Testis (tissue), 3 donors: ENCODE results near the gene WDCP. TPM values are rescaled to one million over a fixed set of nuclear protein-coding genes. Genes with fewer than 3 reads are reported as not detected.

ENCODE experiments used
- DNase-seq: peaks from one replicate; pipeline ENCODE4 v3.0.0-alpha.2; 2019
- H3K27ac ChIP-seq, 2 donors: fragments of 200-600 bp; sonication (generic); one replicate each; pipeline ENCODE4 v1.5.1; 2019
- H3K27me3 ChIP-seq: fragments of 200-600 bp; sonication (generic); one replicate; pipeline ENCODE4 v1.5.1; 2019
- H3K36me3 ChIP-seq: fragments of 200-600 bp; sonication (generic); one replicate; pipeline ENCODE4 v1.5.1; 2017; ENCODE audit warnings: low read depth; ENCODE audit errors: missing control alignments
- H3K4me1 ChIP-seq: fragments of 200-600 bp; sonication (generic); one replicate; pipeline ENCODE4 v1.5.1; 2019
- H3K4me3 ChIP-seq, 2 donors: fragments of 200-600 bp; sonication (generic); one replicate each; pipeline ENCODE4 v1.5.1; 2017 to 2019
- H3K9me3 ChIP-seq: fragments of 200-600 bp; sonication (generic); one replicate; pipeline ENCODE4 v1.5.1; 2017
- CTCF ChIP-seq, 3 experiments: fragments of 450-650 bp in 2 of 3; fragments of 200-600 bp in 1 of 3; sonication (generic) in 1 of 3; IDR thresholded peaks; one replicate each; pipeline ENCODE4 v1.5.1; 2016 to 2019; ENCODE audit warnings: antibody characterized with exemption in 3 of 3, mild to moderate bottlenecking in 2 of 3, moderate library complexity in 1 of 3
- POLR2A ChIP-seq: fragments of 450-650 bp; IDR thresholded peaks from one replicate; pipeline ENCODE4 v1.6.1; 2017; ENCODE audit warnings: antibody characterized with exemption, mild to moderate bottlenecking, moderate library complexity
- WGBS, 2 donors: methylation state at CpG; one replicate each; pipeline ENCODE4 v1.1.5; 2018; 5-methylcytosine and 5-hydroxymethylcytosine counted together
- intact Hi-C: fragments of 100-400 bp; cut with DNase I; formaldehyde crosslinking; loops from one replicate; pipeline ENCODE4 v1.15.1; 2023; ENCODE audit warnings: low total_unique reads
- polyA plus RNA-seq: library from polyadenylated mRNA; stranded (reverse); fragments of 350-450 nt; fragmentation: Illumina TruSeq; extraction: RNeasy Lipid Tissue Mini Kit (QIAGEN cat#74804); gene quantifications from one replicate; pipeline ENCODE4 v1.2.3, GENCODE V29; 2014; ENCODE audit warnings: low read depth, low replicate concordance; ENCODE audit not compliant: insufficient read depth
- small RNA-seq, 2 donors: library from RNA; depleted of rRNA; stranded (forward); fragments of <200 nt; gene quantifications; one replicate each; pipeline ENCODE3, GENCODE V24; 2016
- total RNA-seq, 2 donors: library from RNA; depleted of rRNA; stranded (reverse); fragments of >200 nt; gene quantifications; one replicate each; pipeline ENCODE4 v1.2.3, GENCODE V29; 2016

The WDCP gene
- total and polyA plus RNA-seq, 3 donors from 2014 or later: 9.8 to 11.5 (median 10.4) TPM

GRCh38 chr2:23988371-23988770, 58.8 kb downstream of the WDCP start:
- TF ChIP-seq POLR2A (no peak), CTCF (IDR thresholded peaks at IDR 0.05) (no peak)
- intact Hi-C loops: no loop called here
- Histone ChIP-seq H3K4me3 (no peak overlapping the region), H3K27me3 (no peaks in the 10 kb centered on the region), H3K27ac (no peak overlapping the region), H3K9me3 (no peaks in the 10 kb centered on the region), H3K36me3 (no peaks in the 10 kb centered on the region), H3K4me1 (no peaks in the 10 kb centered on the region)
- WGBS, 2 donors: 66 to 72% methylated on average over 2 of the region's 2 CpGs
- DNase-seq: no peak

Small RNA genes within 50 kb of the gene (small RNA-seq; reads per million reads assigned to genes)
- gene RN7SL610P: 0 reads per million in 2 donors
- 0 reads per million in 2 donors for gene RNU6-370P

Other genes with a start within 250 kb of the WDCP start
- 10 to 100 TPM; 23.2 to 32.3 TPM for gene ATAD2B, start 120.3 kb downstream of the WDCP start, total RNA-seq
- gene ATAD2B, start 120.3 kb downstream of the WDCP start, polyA plus RNA-seq: 11.7 TPM
- 10 to 100 TPM; 11.9 to 18.4 TPM for gene UBXN2A, start 106.9 kb downstream of the WDCP start, total RNA-seq
- gene UBXN2A, start 106.9 kb downstream of the WDCP start, polyA plus RNA-seq: 9.4 TPM
- gene MFSD2B, start 37.3 kb downstream of the WDCP start, total RNA-seq: under 1 TPM; 0.39 to 0.50 TPM
- 0.94 TPM for gene MFSD2B, start 37.3 kb downstream of the WDCP start, polyA plus RNA-seq
- 1 to 10 TPM; 2.7 to 3.0 TPM for gene FKBP1B, start 2.4 kb upstream of the WDCP start, total RNA-seq
- 3.6 TPM for gene FKBP1B, start 2.4 kb upstream of the WDCP start, polyA plus RNA-seq
- gene SF3B6, start 28.9 kb upstream of the WDCP start, total RNA-seq: 10 to 100 TPM; 69.3 to 87.4 TPM
- 142 TPM for gene SF3B6, start 28.9 kb upstream of the WDCP start, polyA plus RNA-seq
- gene TP53I3, start 37.4 kb upstream of the WDCP start, total RNA-seq: 10 to 100 TPM; 31.3 to 36.5 TPM
- gene TP53I3, start 37.4 kb upstream of the WDCP start, polyA plus RNA-seq: 70.4 TPM
- 10 to 100 TPM; 39.8 to 62.8 TPM for gene PFN4, start 75.9 kb upstream of the WDCP start, total RNA-seq
- gene PFN4, start 75.9 kb upstream of the WDCP start, polyA plus RNA-seq: 248 TPM
- gene FAM228B, start 76.1 kb upstream of the WDCP start, total RNA-seq: 10 to 100 TPM; 45.3 to 56.2 TPM
- gene FAM228B, start 76.1 kb upstream of the WDCP start, polyA plus RNA-seq: 47.1 TPM
- 10 to 100 TPM; 29.7 to 33.4 TPM for gene FAM228A, start 127.7 kb upstream of the WDCP start, total RNA-seq
- 72.4 TPM for gene FAM228A, start 127.7 kb upstream of the WDCP start, polyA plus RNA-seq